Fibroblast of pulmonary artery (primary cell): Measurements from ENCODE around the gene AMDHD1.
"Not testable (repeated sequence)": the region's sequence is repeated elsewhere in the genome, so short reads cannot be mapped to it uniquely, and the experiment has no call there.

ENCODE experiments used
- DNase-seq: peaks from one replicate; pipeline ENCODE4 v3.0.0-alpha.2; 2010; ENCODE audit warnings: low read depth
- H3K4me3 ChIP-seq: replicated peaks from 2 replicates; pipeline ENCODE4 v1.5.1; 2011; ENCODE audit warnings: low read depth, mild to moderate bottlenecking, control low read depth, low read length, moderate library complexity
- CTCF ChIP-seq: IDR thresholded peaks from 2 replicates; pipeline ENCODE4 v1.5.1; 2011; ENCODE audit warnings: mild to moderate bottlenecking, control low read depth, low read length, inconsistent platforms; ENCODE audit errors: missing control alignments

The AMDHD1 gene

GRCh38 chr12:95960241-95960640, 17.1 kb downstream of the AMDHD1 start:
- DNase-seq: no peak
- TF ChIP-seq CTCF: no peak

GRCh38 chr12:95962222-95962621, 19.1 kb downstream of the AMDHD1 start:
- no peak for DNase-seq
- H3K4me3 ChIP-seq: no peak overlapping the region

More at GRCh38 chr12:95960241-95960640, 17.1 kb downstream of the AMDHD1 start:
- no peak overlapping the region for H3K4me3 ChIP-seq

GRCh38 chr12:95963096-95963495, 20.0 kb downstream of the AMDHD1 start:
- TF ChIP-seq CTCF: no peak
- no peak overlapping the region for H3K4me3 ChIP-seq
- DNase-seq: no peak

More at GRCh38 chr12:95962222-95962621, 19.1 kb downstream of the AMDHD1 start:
- TF ChIP-seq CTCF: no peak

GRCh38 chr12:95966287-95966870, 23.2 kb downstream of the AMDHD1 start:
- TF ChIP-seq CTCF: no peak
- no peak overlapping the region for H3K4me3 ChIP-seq
- no peak for DNase-seq

- no peak for TF ChIP-seq CTCF
- H3K4me3 ChIP-seq: no peak overlapping the region
- no peak for DNase-seq
Measured at GRCh38 chr12:95967301-95967700, 24.2 kb downstream of the AMDHD1 start.

- H3K4me3 ChIP-seq, DNase-seq: not testable (repeated sequence)
Measured at GRCh38 chr12:95969116-95969515, 26.0 kb downstream of the AMDHD1 start.

- no peak for DNase-seq
- no peak overlapping the region for H3K4me3 ChIP-seq
- no peak for TF ChIP-seq CTCF
Measured at GRCh38 chr12:95970905-95971304, 27.8 kb downstream of the AMDHD1 start.
